Measurements from ENCODE around the gene LRRTM4. TPM values are rescaled to one million over a fixed set of nuclear protein-coding genes. Genes with fewer than 3 reads are reported as not detected.

Gene LRRTM4
- total and polyA plus RNA-seq, 2 experiments from 2014 or later, result 0.44 to 6.5 TPM

GRCh38 chr2:76998704-76999103 is 523.5 kb downstream of the LRRTM4 start:
- H2AFZ ChIP-seq, result no peak overlapping the region
- no peaks in the 10 kb centered on the region for H3K79me2 ChIP-seq
- H3K27me3 ChIP-seq, result no peaks in the 10 kb centered on the region
- 70% methylated on average over 3 of the region's 3 CpGs for WGBS (ENCODE audit: low lambda C conversion rate, missing lambda C conversion rate)
- no peaks in the 10 kb centered on the region for H4K20me1 ChIP-seq (ENCODE audit: insufficient read depth, poor library complexity, severe bottlenecking)
- no peaks in the 10 kb centered on the region for H3K9me3 ChIP-seq (ENCODE audit: low read depth)
- no peaks in the 10 kb centered on the region for H3K36me3 ChIP-seq (replicated peaks; ENCODE audit: insufficient read depth, low read depth)
- no peak overlapping the region for H3K4me3 ChIP-seq
- TF ChIP-seq CTCF (IDR thresholded peaks at IDR 0.05; ENCODE audit: poor library complexity) (no peak), EZH2phosphoT487 (IDR thresholded peaks at IDR 0.05; ENCODE audit: low read depth, severe bottlenecking, unreplicated experiment) (no peak), EZH2 (IDR thresholded peaks at IDR 0.05; ENCODE audit: borderline replicate concordance) (no peak)
- H3K9me2 ChIP-seq (replicated peaks; ENCODE audit: insufficient read depth), result no peaks in the 10 kb centered on the region
- H3K4me2 ChIP-seq, result no peak overlapping the region
- no peaks in the 10 kb centered on the region for H3K4me1 ChIP-seq (ENCODE audit: insufficient read depth)
- DNase-seq (ENCODE audit: low spot score), result no peak
- no peak overlapping the region for H3K27ac ChIP-seq

- DNase-seq (ENCODE audit: low spot score), result no peak
- H3K27ac ChIP-seq, result no peak overlapping the region
- no peak overlapping the region for H3K4me3 ChIP-seq
- H3K9me2 ChIP-seq (replicated peaks; ENCODE audit: insufficient read depth), result no peaks in the 10 kb centered on the region
- H4K20me1 ChIP-seq (ENCODE audit: insufficient read depth, poor library complexity, severe bottlenecking), result no peaks in the 10 kb centered on the region
- no peaks in the 10 kb centered on the region for H3K36me3 ChIP-seq (replicated peaks; ENCODE audit: insufficient read depth, low read depth)
- H3K4me2 ChIP-seq, result no peak overlapping the region
- H3K27me3 ChIP-seq, result no peaks in the 10 kb centered on the region
- no peaks in the 10 kb centered on the region for H3K9me3 ChIP-seq (ENCODE audit: low read depth)
- no peaks in the 10 kb centered on the region for H3K4me1 ChIP-seq (ENCODE audit: insufficient read depth)
- no peaks in the 10 kb centered on the region for H3K79me2 ChIP-seq
- TF ChIP-seq EZH2 (IDR thresholded peaks at IDR 0.05; ENCODE audit: borderline replicate concordance) (no peak), EZH2phosphoT487 (IDR thresholded peaks at IDR 0.05; ENCODE audit: low read depth, severe bottlenecking, unreplicated experiment) (no peak), CTCF (IDR thresholded peaks at IDR 0.05; ENCODE audit: poor library complexity) (no peak)
- no peak overlapping the region for H2AFZ ChIP-seq
Measured at GRCh38 chr2:76998152-76998551, 524.0 kb downstream of the LRRTM4 start.

- Histone ChIP-seq H3K4me1 (ENCODE audit: insufficient read depth) (no peaks in the 10 kb centered on the region), H3K4me3 (no peak overlapping the region), H4K20me1 (ENCODE audit: insufficient read depth, poor library complexity, severe bottlenecking) (no peaks in the 10 kb centered on the region), H2AFZ (no peak overlapping the region), H3K79me2 (no peaks in the 10 kb centered on the region), H3K4me2 (no peak overlapping the region), H3K27ac (no peak overlapping the region), H3K36me3 (replicated peaks; ENCODE audit: insufficient read depth, low read depth) (no peaks in the 10 kb centered on the region), H3K9me3 (ENCODE audit: low read depth) (no peaks in the 10 kb centered on the region), H3K27me3 (no peaks in the 10 kb centered on the region), H3K9me2 (replicated peaks; ENCODE audit: insufficient read depth) (no peaks in the 10 kb centered on the region)
- no peak for DNase-seq (ENCODE audit: low spot score)
- TF ChIP-seq CTCF (IDR thresholded peaks at IDR 0.05; ENCODE audit: poor library complexity), result no peak
- WGBS (ENCODE audit: low lambda C conversion rate, missing lambda C conversion rate), result 100% methylated on average over 1 of the region's 1 CpG
Measured at GRCh38 chr2:76997296-76997695, 524.9 kb downstream of the LRRTM4 start.

All from hepatocyte (in vitro differentiated cells).